Parathyroid adenoma (tissue), 2 donors: ENCODE results near the gene DHRSX.

Experiments used
- H2AFZ ChIP-seq: fragments of 300-600 bp; sonication (generic); one replicate; pipeline ENCODE4 v1.7.0; 2017; ENCODE audit warnings: antibody characterized with exemption, mild to moderate bottlenecking
- H3K27ac ChIP-seq: fragments of 300-600 bp; sonication (generic); one replicate; pipeline ENCODE4 v1.7.0; 2017
- H3K27me3 ChIP-seq: fragments of 300-600 bp; sonication (generic); one replicate; pipeline ENCODE4 v1.7.0; 2017; ENCODE audit warnings: low read length; ENCODE audit not compliant: control insufficient read depth, insufficient read depth
- H3K36me3 ChIP-seq: fragments of 300-600 bp; sonication (generic); one replicate; pipeline ENCODE4 v1.7.0; 2017; ENCODE audit warnings: low read length; ENCODE audit not compliant: control insufficient read depth, insufficient read depth
- H3K4me1 ChIP-seq: fragments of 300-600 bp; sonication (generic); one replicate; pipeline ENCODE4 v1.7.0; 2017; ENCODE audit warnings: control low read depth
- H3K4me2 ChIP-seq: fragments of 300-600 bp; sonication (generic); one replicate; pipeline ENCODE4 v1.7.0; 2017; ENCODE audit warnings: low read length
- H3K4me3 ChIP-seq: fragments of 300-600 bp; sonication (generic); one replicate; pipeline ENCODE4 v1.7.0; 2017; ENCODE audit warnings: low read depth, low read length
- H3K79me2 ChIP-seq: fragments of 300-600 bp; sonication (generic); one replicate; pipeline ENCODE4 v1.7.0; 2017; ENCODE audit warnings: control low read depth
- H3K9ac ChIP-seq: fragments of 300-600 bp; sonication (generic); one replicate; pipeline ENCODE4 v1.7.0; 2017; ENCODE audit warnings: mild to moderate bottlenecking
- H3K9me3 ChIP-seq: fragments of 300-600 bp; sonication (generic); one replicate; pipeline ENCODE4 v1.7.0; 2017; ENCODE audit warnings: low read length; ENCODE audit not compliant: control insufficient read depth
- TF ChIP-seq, protein P1 (sequence below): fragments of 300-600 bp; sonication (generic); IDR thresholded peaks from one replicate; pipeline ENCODE4 v1.7.0; 2017; ENCODE audit warnings: antibody characterized with exemption, mild to moderate bottlenecking
- donor health status: primary hyperparathyroidism.

The DHRSX gene

DNA sequence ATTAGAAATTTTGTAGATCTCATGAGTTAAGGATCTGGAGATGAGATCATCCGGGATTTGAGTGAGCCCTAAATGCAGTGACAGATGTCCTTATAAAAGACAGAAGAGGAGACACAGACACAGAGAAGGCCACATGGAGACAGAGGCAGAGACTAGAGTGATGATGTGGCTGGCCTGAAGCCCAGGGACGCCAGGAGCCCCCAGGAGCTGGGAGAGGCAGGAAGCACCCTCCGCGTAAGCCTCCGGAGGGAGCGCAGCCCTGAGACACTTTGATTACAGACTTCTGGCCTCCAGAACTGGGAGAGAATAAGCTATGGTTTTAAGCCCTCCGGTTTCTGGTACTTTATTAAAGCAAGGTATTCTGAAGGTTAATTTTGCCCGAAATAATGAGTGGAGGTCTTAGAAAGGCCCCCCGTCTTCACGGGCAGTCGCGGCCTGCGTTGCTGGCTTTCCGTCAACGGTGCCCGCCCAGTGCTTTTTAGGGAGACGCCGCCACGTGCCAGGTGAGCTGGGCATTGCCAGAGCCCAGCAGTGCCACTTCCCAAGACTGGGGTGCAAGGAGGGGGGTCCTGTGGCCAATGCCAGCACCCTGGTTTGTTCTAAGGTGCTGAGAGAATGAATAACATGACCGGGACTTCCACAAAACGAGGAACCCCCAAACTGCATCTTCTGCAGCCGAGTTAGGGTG is 8.1 kb downstream of the DHRSX start:
- Histone ChIP-seq H3K4me1 (no peaks in the 10 kb centered on the region), H3K27me3 (no peaks in the 10 kb centered on the region), H2AFZ (no peak overlapping the region), H3K4me3 (no peak overlapping the region), H3K79me2 (peaks cover 5% of the 10 kb centered on the region), H3K4me2 (no peak overlapping the region), H3K27ac (no peak overlapping the region), H3K36me3 (no peaks in the 10 kb centered on the region), H3K9ac (no peak overlapping the region), H3K9me3 (no peaks in the 10 kb centered on the region)
- TF ChIP-seq, protein P1, sequence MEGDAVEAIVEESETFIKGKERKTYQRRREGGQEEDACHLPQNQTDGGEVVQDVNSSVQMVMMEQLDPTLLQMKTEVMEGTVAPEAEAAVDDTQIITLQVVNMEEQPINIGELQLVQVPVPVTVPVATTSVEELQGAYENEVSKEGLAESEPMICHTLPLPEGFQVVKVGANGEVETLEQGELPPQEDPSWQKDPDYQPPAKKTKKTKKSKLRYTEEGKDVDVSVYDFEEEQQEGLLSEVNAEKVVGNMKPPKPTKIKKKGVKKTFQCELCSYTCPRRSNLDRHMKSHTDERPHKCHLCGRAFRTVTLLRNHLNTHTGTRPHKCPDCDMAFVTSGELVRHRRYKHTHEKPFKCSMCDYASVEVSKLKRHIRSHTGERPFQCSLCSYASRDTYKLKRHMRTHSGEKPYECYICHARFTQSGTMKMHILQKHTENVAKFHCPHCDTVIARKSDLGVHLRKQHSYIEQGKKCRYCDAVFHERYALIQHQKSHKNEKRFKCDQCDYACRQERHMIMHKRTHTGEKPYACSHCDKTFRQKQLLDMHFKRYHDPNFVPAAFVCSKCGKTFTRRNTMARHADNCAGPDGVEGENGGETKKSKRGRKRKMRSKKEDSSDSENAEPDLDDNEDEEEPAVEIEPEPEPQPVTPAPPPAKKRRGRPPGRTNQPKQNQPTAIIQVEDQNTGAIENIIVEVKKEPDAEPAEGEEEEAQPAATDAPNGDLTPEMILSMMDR, result no peak

DNA sequence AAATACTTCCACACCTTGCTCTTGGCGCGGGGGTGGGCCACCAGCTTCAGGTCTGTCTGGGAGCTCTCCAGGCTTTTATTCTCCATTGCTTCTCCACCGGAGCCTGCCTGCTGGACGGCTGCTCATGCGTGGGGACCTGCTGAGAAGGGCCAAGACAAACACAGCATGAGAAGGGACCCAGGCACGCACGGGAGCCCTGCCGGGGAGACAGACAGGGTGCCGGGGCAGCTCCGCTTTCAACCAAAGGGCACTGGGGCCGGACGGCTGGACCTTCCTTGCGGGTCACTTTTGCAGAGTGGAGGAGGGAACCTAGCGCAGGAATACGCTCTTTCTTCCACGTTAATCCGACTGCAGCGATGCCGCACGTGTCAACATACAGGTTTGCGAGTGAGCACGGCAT is 10.1 kb downstream of the DHRSX start:
- H3K9ac ChIP-seq, result no peak overlapping the region
- TF ChIP-seq, protein P1, result no peak
- no peak overlapping the region for H2AFZ ChIP-seq
- H3K9me3 ChIP-seq, result no peaks in the 10 kb centered on the region
- no peak overlapping the region for H3K27ac ChIP-seq
- H3K79me2 ChIP-seq, result peaks cover 5% of the 10 kb centered on the region
- H3K36me3 ChIP-seq, result no peaks in the 10 kb centered on the region
- H3K4me1 ChIP-seq, result no peaks in the 10 kb centered on the region
- H3K4me3 ChIP-seq, result no peak overlapping the region
- no peaks in the 10 kb centered on the region for H3K27me3 ChIP-seq
- no peak overlapping the region for H3K4me2 ChIP-seq

GRCh38 chrX:2489446-2490445 is 11.0 kb downstream of the DHRSX start:
- TF ChIP-seq, protein P1, result no peak
- no peak overlapping the region for H3K4me2 ChIP-seq

GRCh38 chrX:2488621-2489285 is 12.0 kb downstream of the DHRSX start:
- H3K4me1 ChIP-seq, result no peaks in the 10 kb centered on the region
- H3K4me3 ChIP-seq, result no peak overlapping the region
- no peaks in the 10 kb centered on the region for H3K27me3 ChIP-seq
- no peak overlapping the region for H3K27ac ChIP-seq
- H3K79me2 ChIP-seq, result peaks cover 5% of the 10 kb centered on the region
- H3K9me3 ChIP-seq, result no peaks in the 10 kb centered on the region
- no peak overlapping the region for H3K9ac ChIP-seq
- no peaks in the 10 kb centered on the region for H3K36me3 ChIP-seq
- H3K4me2 ChIP-seq, result no peak overlapping the region
- no peak overlapping the region for H2AFZ ChIP-seq
- TF ChIP-seq, protein P1, result no peak

More at GRCh38 chrX:2489446-2490445, 11.0 kb downstream of the DHRSX start:
- Histone ChIP-seq H3K27me3 (no peaks in the 10 kb centered on the region), H3K9me3 (no peaks in the 10 kb centered on the region), H3K36me3 (no peaks in the 10 kb centered on the region), H2AFZ (no peak overlapping the region), H3K27ac (no peak overlapping the region), H3K79me2 (peaks cover 5% of the 10 kb centered on the region), H3K4me1 (no peaks in the 10 kb centered on the region), H3K4me3 (no peak overlapping the region), H3K9ac (no peak overlapping the region)
